RPMI8226 (cell line): Measurements from ENCODE around the gene KLRF2.

ENCODE experiments used
- DNase-seq: peaks from one replicate; pipeline ENCODE4 v3.0.0-alpha.2; 2015

Gene KLRF2

DNA sequence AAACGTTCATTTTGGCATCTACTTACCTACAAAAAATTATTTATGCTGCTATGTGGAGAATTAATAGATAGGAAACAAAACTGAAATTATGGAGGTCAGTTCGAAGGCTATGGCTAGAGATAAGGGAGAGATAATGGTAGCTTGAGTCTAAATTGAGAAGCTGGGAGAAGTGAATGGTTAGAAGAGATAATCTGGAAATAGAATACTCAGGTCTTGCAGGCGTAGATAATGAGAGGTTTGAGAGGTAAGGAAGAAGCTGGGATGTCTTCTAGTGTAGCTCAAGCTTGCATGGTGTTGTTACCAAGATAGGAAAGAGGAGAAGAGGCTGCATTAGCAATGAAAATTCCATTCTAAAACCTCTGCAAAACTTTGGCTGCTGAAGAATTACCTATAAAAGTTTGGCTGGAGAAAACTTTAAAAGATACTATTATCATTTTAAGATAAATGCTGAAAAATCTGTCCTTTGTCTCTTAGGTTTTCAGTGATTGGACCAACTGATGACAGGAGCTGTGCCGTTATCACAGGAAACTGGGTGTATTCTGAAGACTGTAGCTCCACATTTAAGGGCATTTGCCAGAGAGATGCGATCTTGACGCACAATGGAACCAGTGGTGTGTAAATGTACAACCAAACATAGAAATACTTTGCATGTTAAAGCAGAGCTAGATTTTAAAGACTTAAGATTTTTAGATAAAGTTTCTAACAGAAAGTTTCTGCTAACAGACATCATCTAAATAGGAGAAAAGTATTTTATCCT is 14.1 kb downstream of the KLRF2 start:
- DNase-seq, result no peak

DNA sequence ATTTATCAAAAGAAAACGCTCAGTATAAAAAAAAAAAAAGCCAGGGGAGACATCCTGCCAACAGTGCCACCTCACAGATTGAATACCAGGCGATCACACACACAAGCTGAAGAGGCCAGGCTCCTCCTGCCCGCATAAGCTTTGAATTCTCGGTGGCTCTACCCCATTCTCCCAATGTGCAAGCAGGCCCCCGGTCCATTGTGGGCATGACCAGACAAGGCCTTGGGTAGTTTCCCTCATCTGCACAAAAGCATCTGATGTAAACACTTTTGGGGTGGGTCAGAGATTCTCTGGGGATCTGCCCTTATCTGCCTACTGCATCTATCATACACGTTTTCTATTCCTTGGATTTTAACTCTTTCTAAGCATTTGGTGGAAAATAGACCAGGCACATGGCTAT is 16.2 kb downstream of the KLRF2 start:
- DNase-seq, result no peak

DNA sequence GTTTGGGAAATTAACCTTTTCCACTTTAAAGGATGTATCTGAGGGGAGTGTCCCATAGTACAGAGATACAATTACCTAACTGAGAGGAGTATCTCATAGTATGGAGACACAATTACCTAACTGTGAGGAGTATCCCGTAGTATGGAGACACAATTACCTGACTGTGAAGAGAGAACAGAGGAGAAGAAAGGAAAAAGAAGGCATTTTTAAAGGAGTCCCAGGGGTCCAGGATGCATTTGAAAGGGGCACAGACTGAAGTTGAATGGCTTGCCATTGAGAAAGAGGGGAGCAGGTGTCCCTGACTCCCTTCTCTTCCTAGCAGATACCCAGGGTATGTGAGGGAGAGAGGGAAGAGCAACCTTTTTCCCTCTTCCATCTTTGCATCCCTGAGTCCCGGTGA is 17.9 kb downstream of the KLRF2 start:
- no peak for DNase-seq

- no peak for DNase-seq
Measured at GRCh38 chr12:9900930-9901329, 19.6 kb downstream of the KLRF2 start.

DNA sequence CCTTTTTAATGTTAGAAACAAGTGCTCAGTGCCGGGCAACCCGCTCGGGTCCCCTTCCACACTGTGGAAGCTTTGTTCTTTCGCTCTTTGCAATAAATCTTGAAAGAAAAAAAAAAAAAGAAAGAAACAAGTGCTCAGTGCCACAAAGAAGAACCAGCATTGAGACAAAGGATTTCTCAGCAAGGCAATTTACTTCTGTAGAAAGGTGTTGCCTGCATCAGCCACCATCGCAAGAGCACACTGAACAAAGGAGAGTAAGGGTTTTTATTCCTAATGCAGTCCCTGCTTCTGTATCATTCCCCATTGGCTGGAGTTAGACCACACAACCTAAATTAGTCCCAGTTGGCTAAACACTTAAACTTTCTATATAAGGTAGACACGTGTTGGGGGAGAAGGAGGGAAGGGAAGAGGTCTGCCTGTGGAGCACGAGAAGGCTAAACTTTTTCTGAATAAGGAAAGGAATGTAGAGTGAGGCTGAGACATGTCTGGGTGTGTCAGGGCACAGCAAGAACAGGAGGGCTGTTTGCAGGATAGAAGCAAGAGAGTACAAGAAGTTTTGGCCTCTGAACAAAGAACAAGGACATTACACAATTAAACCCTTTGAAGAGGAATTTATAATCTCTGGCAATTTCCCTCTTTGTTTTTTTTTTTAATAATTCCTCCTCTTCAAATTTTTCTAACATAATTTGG is 21.4 kb downstream of the KLRF2 start:
- DNase-seq, result no peak

- DNase-seq, result no peak
Measured at GRCh38 chr12:9906873-9907272, 25.6 kb downstream of the KLRF2 start.

GRCh38 chr12:9907769-9908168 is 26.5 kb downstream of the KLRF2 start:
- DNase-seq, result no peak

DNA sequence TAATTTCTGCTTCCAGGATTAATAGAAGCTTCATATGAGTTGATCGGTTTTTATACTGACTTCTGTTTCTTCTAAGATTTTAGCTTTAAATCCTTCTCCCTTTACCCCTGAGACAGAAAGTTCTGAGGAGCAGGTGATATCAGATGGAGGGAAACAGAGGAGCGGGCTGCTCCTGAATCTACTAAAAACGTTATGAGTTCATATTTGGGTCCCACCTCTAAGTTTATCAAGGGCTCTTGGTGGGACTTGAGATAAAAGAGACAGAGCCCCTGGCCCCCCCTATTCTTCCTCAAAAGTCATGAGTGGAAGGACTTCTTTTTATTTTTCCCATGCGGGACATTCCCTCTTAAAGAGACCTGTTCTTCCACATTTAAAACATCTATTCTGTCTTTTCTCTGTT is 27.1 kb downstream of the KLRF2 start:
- DNase-seq, result no peak

DNA sequence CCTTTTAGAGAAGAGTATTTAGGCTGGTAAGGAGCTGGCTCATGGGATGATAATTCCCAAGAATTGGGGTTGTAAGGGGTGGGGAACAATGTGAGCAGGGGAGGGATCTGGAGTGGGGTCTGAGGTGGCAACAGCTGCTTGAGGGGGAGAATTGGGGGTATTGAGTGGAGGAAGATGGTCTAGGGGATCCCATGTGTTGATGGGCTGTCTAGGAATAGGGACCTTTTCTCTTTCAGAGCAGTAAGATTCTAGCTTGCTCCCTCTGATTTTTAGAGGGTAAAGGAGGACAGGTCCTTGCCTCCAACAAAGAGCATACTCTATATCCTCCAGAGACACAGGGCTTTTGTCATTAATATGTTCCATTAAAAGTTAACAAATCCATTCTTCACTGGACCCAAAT is 28.4 kb downstream of the KLRF2 start:
- DNase-seq, result no peak

GRCh38 chr12:9910716-9911421 is 29.6 kb downstream of the KLRF2 start:
- DNase-seq, result no peak

DNA sequence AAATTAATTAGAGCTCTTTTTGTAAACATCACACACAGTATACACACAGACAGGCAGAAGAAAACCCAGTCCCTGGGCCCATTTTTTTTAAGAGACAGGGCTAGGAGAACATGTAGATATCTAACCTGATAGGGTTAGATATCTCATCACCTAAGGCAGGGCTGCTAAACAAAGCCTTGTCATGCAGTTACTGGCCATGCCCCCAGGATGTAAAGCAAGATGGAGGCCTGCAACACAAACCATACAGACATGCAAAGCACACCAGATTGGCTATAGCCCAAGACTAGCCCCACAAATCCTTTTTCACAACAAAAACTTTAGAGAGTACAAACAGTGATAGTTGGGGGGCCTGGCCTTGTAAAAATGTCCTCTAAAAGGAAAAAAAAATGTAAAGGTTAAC is 30.4 kb downstream of the KLRF2 start:
- DNase-seq, result no peak

GRCh38 chr12:9919443-9919842 is 38.2 kb downstream of the KLRF2 start:
- DNase-seq, result no peak

- DNase-seq, result no peak
Measured at GRCh38 chr12:9920451-9920850, 39.2 kb downstream of the KLRF2 start.

- no peak for DNase-seq
Measured at GRCh38 chr12:9922429-9922828, 41.1 kb downstream of the KLRF2 start.

GRCh38 chr12:9925705-9926393 is 44.6 kb downstream of the KLRF2 start:
- peak; percentile 17 for DNase-seq

DNA sequence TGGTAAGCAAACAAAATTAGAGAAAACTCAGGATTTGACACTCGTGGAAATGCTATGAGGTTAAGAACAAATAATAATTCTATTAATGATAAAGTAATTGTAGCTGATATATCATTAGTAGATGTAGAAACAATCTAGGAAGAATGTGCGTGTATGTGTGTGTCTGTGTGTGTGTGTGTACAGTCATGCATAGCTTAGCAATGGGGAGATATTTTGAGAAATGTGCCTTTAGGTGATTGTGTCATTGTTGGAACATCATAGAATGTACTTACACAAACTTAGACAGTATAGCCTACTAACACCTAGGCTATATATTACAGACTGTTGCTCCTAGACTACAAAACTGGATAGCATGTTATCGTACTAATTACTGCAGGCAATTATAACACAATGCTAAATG is 45.6 kb downstream of the KLRF2 start:
- no peak for DNase-seq

- DNase-seq, result peak; percentile 16
Measured at GRCh38 chr12:9928607-9929006, 47.3 kb downstream of the KLRF2 start.

- DNase-seq, result no peak
Measured at GRCh38 chr12:9931245-9931644, 50.0 kb downstream of the KLRF2 start.

DNA sequence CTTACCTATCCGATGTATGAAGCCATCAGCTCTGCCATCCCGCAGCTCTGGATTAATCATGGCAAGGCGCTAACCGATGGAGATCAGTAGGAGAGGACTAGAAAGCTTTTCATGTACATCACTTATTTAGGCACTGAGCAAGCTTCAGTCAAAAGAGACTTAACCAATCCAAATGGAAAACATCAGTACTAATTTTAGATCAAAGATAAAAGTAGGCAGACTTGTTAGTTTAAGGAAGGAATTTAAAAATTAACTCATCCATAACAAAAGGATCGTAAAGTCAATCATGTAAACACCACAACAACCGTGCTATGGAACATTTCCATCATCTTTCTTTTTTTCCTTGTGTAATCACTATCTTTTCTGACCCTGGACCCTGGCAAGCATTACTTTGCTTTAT is 51.0 kb downstream of the KLRF2 start, which contains the start of gene CLEC2A:
TSS of gene CLEC2A (minus strand) at position 101 of the 400 bp plus-strand sequence. CDS start at position 60, 41 bp downstream.
- DNase-seq, result no peak

- no peak for DNase-seq
Measured at GRCh38 chr12:9933958-9934357, 52.7 kb downstream of the KLRF2 start.

DNA sequence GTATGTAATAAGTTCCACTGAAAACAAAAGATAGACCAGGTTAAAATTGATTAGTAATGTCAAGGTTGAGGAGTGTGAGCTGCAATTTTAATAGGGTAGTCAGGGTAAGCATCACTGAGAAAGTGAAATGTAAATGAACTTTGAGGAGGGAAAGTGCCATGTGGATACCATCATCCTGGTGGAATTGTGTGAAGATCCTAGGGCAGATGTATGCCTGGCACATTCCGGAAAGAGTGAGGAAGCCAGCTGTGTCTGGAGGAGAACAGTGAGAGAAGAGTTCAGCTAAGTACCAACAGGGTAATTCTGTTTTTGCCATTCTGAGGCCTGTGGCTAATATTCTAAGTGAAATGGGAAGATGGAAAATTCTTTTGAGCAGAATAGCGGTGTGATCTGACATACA is 53.7 kb downstream of the KLRF2 start:
- DNase-seq, result no peak

- DNase-seq, result no peak
Measured at GRCh38 chr12:9936591-9936990, 55.3 kb downstream of the KLRF2 start.

DNA sequence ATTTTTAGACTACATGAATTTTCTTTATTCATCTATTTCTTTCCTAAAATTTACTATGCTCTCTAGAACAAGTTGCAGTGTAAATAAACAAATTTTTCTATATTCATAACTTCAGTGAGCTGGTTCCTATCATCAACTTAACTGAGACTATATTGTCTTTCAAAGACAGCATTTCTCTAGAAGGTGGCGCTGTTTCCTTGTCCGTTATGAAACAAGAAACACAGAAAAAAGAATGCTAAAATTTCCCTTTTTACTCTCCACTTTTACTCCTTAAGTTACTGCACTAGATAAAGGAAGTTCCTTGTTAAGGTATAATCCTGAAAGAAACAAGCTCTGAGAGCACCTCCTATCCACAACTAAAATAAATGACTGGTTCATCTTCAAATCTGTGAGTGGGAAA is 59.1 kb downstream of the KLRF2 start:
- DNase-seq, result peak; percentile 25
